ENCODE measurements around the gene SLC27A3. TPM values are rescaled to one million over a fixed set of nuclear protein-coding genes. Genes with fewer than 3 reads are reported as not detected.

SLC27A3 gene
- total RNA-seq, 2 donors from 2014 or later = 9.7 to 9.8 TPM

DNA sequence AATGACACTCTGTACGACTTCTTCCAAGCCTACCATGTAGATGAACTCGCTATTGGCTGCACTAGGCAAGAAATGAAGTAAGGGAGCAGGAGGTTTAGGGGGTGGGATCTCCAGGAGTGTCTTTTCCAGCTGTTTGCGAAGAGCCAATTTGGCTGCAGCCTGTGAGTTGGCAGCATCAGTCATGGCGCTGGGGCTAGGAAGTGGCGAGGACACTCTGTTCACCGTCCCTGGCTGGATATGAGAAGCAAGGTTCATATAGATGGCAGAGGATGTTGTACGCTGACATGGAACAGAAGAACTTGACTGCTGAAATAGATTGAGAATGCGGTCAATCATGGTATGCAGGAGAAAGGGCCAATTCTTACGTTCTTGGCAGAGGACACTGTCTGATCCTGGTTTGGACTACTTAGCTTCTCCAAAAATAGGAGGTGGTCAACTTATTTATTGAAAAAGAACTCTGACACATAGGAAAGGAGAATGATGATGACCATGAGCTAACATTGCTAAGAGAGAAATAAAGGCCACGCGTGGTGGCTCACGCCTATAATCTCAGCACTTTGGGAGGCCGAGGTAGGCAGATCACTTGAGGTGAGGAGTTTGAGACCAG, 41.2 kb downstream of the SLC27A3 start:
- ATAC-seq (replicated peaks) = no peak
- no peaks in the 10 kb centered on the region for H3K4me1 Mint-ChIP-seq
- H3K36me3 Mint-ChIP-seq (ENCODE audit: low read depth) = peaks cover 98% of the 10 kb centered on the region
- no peaks in the 10 kb centered on the region for H3K9me3 Mint-ChIP-seq
- no peak overlapping the region for H3K4me3 Mint-ChIP-seq
- H3K27ac Mint-ChIP-seq = no peak overlapping the region
- no peaks in the 10 kb centered on the region for H3K27me3 Mint-ChIP-seq

DNA sequence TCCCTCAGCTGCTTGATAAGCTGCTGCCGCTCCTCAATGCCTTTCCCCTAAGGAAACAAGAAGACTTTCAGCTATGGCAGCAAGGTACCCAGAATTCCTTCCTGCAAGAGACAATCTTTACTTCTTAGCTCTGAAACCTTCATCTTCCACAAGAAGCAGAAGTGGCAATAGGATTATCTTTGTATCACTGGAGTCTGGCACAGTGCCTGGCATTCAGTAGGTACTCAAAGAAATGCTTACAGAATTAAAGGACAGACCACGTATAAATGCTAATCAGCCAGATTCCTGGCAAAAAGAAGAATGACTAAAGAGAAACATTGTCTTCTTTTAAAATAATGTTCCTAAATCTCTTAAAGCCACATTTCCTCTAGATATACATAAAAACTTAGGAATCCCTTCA, 43.7 kb downstream of the SLC27A3 start:
- no peak for ATAC-seq (replicated peaks)
- Mint-ChIP-seq H3K4me3 (no peak overlapping the region), H3K9me3 (no peaks in the 10 kb centered on the region)

DNA sequence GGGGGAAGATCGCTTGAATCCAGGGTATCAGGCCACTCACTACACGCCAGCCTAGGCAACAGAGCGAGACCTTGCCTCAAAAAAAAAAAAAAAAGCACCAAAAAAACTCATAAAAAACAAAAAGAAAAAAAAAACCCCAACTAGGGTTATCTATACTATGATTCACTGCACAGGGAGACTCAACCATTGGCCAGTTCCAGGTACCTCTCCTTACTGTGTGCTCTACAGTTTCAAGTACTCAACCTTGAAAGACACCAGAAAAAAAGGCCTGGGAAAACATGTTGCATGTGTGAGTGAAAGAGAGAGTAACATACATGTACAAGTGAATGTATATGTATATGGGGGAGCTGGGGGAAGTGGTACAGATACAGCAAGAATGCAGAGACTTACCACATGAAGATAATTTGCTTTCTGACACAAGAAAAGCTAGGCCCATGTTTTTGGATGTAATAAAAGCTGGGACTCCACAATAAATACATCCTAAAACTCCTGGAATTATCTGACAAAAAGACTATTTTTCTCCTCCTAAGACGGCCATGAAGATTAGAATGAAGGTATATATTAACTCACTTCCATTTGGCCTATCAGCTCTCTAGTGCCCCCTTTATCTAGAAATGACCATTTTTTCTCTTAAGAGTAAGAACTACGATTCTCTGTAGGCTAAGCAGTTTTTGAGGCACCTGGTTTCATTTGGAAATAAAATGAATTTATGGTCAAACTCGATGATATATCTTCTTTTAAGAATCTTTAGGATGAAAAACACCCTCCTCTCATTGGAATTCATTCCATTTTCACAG, 52.2 kb downstream of the SLC27A3 start:
- peak overlapping the region; percentile 77 for H3K27ac Mint-ChIP-seq
- peak; percentile 44 for ATAC-seq (replicated peaks)

More for the DNA sequence above, 43.7 kb downstream of the SLC27A3 start:
- Mint-ChIP-seq H3K36me3 (ENCODE audit: low read depth) (peaks cover 82% of the 10 kb centered on the region), H3K27me3 (no peaks in the 10 kb centered on the region), H3K27ac (peak overlapping the region; percentile 53), H3K4me1 (no peaks in the 10 kb centered on the region)

More for the DNA sequence above, 52.2 kb downstream of the SLC27A3 start:
- Mint-ChIP-seq H3K36me3 (ENCODE audit: low read depth) (peaks cover 63% of the 10 kb centered on the region), H3K9me3 (no peaks in the 10 kb centered on the region), H3K27me3 (no peaks in the 10 kb centered on the region), H3K4me3 (no peak overlapping the region), H3K4me1 (no peaks in the 10 kb centered on the region)

Other genes starting within 250 kb of the SLC27A3 start
- 100 to 1,000 TPM; 530 to 753 TPM for gene S100A6, start 239.4 kb upstream of the SLC27A3 start, total RNA-seq
- 1 to 10 TPM; 3.2 to 9.6 TPM for gene S100A5, start 234.5 kb upstream of the SLC27A3 start, total RNA-seq
- gene S100A4, start 229.6 kb upstream of the SLC27A3 start, total RNA-seq = 1,000 to 10,000 TPM; 1,035 to 1,445 TPM
- gene S100A3, start 226.1 kb upstream of the SLC27A3 start, total RNA-seq = not detected
- gene S100A2, start 209.6 kb upstream of the SLC27A3 start, total RNA-seq = 10 to 100 TPM; 10.1 to 10.7 TPM
- not detected for gene S100A16, start 162.3 kb upstream of the SLC27A3 start, total RNA-seq
- under 1 TPM in 1 of 2 donors, not detected in 1; 0.71 TPM for gene S100A14, start 159.1 kb upstream of the SLC27A3 start, total RNA-seq
- 1 to 10 TPM; 6.8 to 7.9 TPM for gene S100A13, start 147.9 kb upstream of the SLC27A3 start, total RNA-seq
- not detected for gene S100A1, start 147.0 kb upstream of the SLC27A3 start, total RNA-seq
- gene CHTOP, start 141.3 kb upstream of the SLC27A3 start, total RNA-seq = 10 to 100 TPM; 70.6 to 88.6 TPM
- 10 to 100 TPM; 27.3 to 29.0 TPM for gene SNAPIN, start 116.7 kb upstream of the SLC27A3 start, total RNA-seq
- gene ILF2, start 104.4 kb upstream of the SLC27A3 start, total RNA-seq = 100 to 1,000 TPM; 153 to 245 TPM
- gene NPR1, start 96.7 kb upstream of the SLC27A3 start, total RNA-seq = under 1 TPM in 1 of 2 donors, not detected in 1; 0.19 TPM
- gene INTS3, start 47.4 kb upstream of the SLC27A3 start, total RNA-seq = 100 to 1,000 TPM in 1 of 2 donors, 10 to 100 TPM in 1; 49.5 to 103 TPM
- gene GATAD2B, start 147.6 kb downstream of the SLC27A3 start, total RNA-seq = 10 to 100 TPM; 47.8 to 51.1 TPM
- gene DENND4B, start 171.3 kb downstream of the SLC27A3 start, total RNA-seq = 100 to 1,000 TPM in 1 of 2 donors, 10 to 100 TPM in 1; 98.0 to 130 TPM
- gene CRTC2, start 183.2 kb downstream of the SLC27A3 start, total RNA-seq = 100 to 1,000 TPM in 1 of 2 donors, 10 to 100 TPM in 1; 84.9 to 131 TPM
- gene SLC39A1, start 188.1 kb downstream of the SLC27A3 start, total RNA-seq = 100 to 1,000 TPM; 109 to 117 TPM
- gene CREB3L4, start 192.5 kb downstream of the SLC27A3 start, total RNA-seq = 1 to 10 TPM; 7.4 to 9.3 TPM
- gene JTB, start 202.3 kb downstream of the SLC27A3 start, total RNA-seq = 100 to 1,000 TPM in 1 of 2 donors, 10 to 100 TPM in 1; 89.7 to 167 TPM
- under 1 TPM; 0.66 to 0.91 TPM for gene RAB13, start 210.9 kb downstream of the SLC27A3 start, total RNA-seq
- gene RPS27, start 215.4 kb downstream of the SLC27A3 start, total RNA-seq = 1,000 to 10,000 TPM; 1,111 to 1,746 TPM